ENCODE measurements around the gene FXYD6. TPM values are rescaled to one million over a fixed set of nuclear protein-coding genes. Genes with fewer than 3 reads are reported as not detected.
"Not testable (repeated sequence)": the region's sequence is repeated elsewhere in the genome, so short reads cannot be mapped to it uniquely, and the experiment has no call there.

FXYD6 gene, protein sequence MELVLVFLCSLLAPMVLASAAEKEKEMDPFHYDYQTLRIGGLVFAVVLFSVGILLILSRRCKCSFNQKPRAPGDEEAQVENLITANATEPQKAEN
- total RNA-seq (10 to 100 TPM; 24.6 to 51.2 (median 35.0) TPM), polyA plus RNA-seq (10 to 100 TPM; 51.2 to 54.0 TPM)
- long read RNA-seq, donor 1, transcript FXYD6-204 (8 exons, 2,171 nt): major isoform, 29 of 44 reads
- long read RNA-seq, donor 1, partial matches to known transcripts: 11 of 44 reads
- long read RNA-seq, donor 1, other reads (novel, unspliced or antisense): 2 of 44 reads
- long read RNA-seq, donor 2, transcript FXYD6-204 (8 exons, 2,171 nt): major isoform, 82 of 118 reads
- long read RNA-seq, donor 2, partial matches to known transcripts: 15 of 118 reads
- long read RNA-seq, donor 2, other reads (novel, unspliced or antisense): 19 of 118 reads
- long read RNA-seq, donor 3, transcript FXYD6-204 (8 exons, 2,171 nt): major isoform, 10 of 29 reads
- long read RNA-seq, donor 3, partial matches to known transcripts: 3 of 29 reads
- long read RNA-seq, donor 3, other reads (novel, unspliced or antisense): 14 of 29 reads

- WGBS, 4 donors: 1% methylated on average over 41 to 63 of the region's 63 CpGs
- ATAC-seq (peak; percentile 48 to 79 (median 72)), DNase-seq (peak; percentile 72 to 80 (median 79))
- intact Hi-C loops (cut with DNase I): loop anchor here in 2 of 10 donors (2.0 to 5.0 kb wide), 2 partner anchors 16 to 34 kb away; no protein-coding TSS in a partner anchor
- TF ChIP-seq, protein P1, sequence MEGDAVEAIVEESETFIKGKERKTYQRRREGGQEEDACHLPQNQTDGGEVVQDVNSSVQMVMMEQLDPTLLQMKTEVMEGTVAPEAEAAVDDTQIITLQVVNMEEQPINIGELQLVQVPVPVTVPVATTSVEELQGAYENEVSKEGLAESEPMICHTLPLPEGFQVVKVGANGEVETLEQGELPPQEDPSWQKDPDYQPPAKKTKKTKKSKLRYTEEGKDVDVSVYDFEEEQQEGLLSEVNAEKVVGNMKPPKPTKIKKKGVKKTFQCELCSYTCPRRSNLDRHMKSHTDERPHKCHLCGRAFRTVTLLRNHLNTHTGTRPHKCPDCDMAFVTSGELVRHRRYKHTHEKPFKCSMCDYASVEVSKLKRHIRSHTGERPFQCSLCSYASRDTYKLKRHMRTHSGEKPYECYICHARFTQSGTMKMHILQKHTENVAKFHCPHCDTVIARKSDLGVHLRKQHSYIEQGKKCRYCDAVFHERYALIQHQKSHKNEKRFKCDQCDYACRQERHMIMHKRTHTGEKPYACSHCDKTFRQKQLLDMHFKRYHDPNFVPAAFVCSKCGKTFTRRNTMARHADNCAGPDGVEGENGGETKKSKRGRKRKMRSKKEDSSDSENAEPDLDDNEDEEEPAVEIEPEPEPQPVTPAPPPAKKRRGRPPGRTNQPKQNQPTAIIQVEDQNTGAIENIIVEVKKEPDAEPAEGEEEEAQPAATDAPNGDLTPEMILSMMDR (IDR thresholded peaks at IDR 0.05): no peak
- no peak for TF ChIP-seq POLR2A (IDR thresholded peaks at IDR 0.05)
- Histone ChIP-seq H3K27ac (peak within 1 kb of the TSS; percentile 49 to 96 (median 90)), H3K9me3 (no peaks in the 10 kb centered on the region), H3K27me3 (peaks cover 0 to 23% (median 0%) of the 10 kb centered on the region in 9 donors), H3K4me3 (peak within 1 kb of the TSS; percentile 36 to 96 (median 77)), H3K36me3 (no peaks in the 10 kb centered on the region), H3K4me1 (peaks cover 0 to 61% (median 43%) of the 10 kb centered on the region in 12 donors)
Measured at GRCh38 chr11:117876341-117877119, at the start of gene FXYD6. Gene FXYD6, minus strand, starts transcription at chr11:117876658. Its CDS starts 33,882 bp downstream, at chr11:117842776.

DNA sequence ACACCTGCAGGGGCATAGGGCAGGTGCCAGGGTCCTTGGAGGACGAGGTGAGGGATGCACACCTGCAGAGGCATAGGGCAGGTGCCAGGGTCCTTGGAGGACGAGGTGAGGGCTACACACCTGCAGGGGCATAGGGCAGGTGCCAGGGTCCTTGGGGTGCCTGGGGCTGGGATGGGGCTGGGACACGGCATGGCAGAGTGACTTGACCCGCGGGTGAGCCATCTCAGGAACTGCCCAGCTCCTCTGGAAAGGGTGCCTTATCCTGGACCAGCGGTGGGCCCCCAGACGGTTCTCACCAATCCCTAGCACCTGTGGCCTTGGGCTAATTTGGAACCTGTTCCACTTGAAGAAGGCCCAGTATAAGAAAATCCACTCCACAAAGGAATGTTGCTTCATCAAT is 49.7 kb upstream of the FXYD6 start:
- intact Hi-C loops (cut with DNase I); H3K27me3 ChIP-seq; DNase-seq; ATAC-seq; H3K9me3 ChIP-seq; H3K36me3 ChIP-seq; H3K27ac ChIP-seq; H3K4me3 ChIP-seq: not testable (repeated sequence)
- H3K4me1 ChIP-seq: peaks cover 0 to 30% (median 0%) of the 10 kb centered on the region in 12 donors
- 89 to 100% (median 94%) methylated on average over 5 to 7 of the region's 7 CpGs for WGBS, 4 donors

- DNase-seq (peak in 1 of 5 donors; percentile 58), ATAC-seq (peak; percentile 67 to 79 (median 74))
- Histone ChIP-seq H3K27ac (no peak overlapping the region), H3K27me3 (no peaks in the 10 kb centered on the region), H3K4me1 (peaks cover 0 to 21% (median 0%) of the 10 kb centered on the region in 12 donors), H3K9me3 (no peaks in the 10 kb centered on the region), H3K36me3 (no peaks in the 10 kb centered on the region), H3K4me3 (no peak overlapping the region)
- intact Hi-C loops (cut with DNase I): no loop called here
- WGBS, 4 donors: 69 to 83% (median 76%) methylated on average over 11 of the region's 11 CpGs
- no peak for TF ChIP-seq POLR2A (IDR thresholded peaks at IDR 0.05)
- TF ChIP-seq, protein P1 (IDR thresholded peaks at IDR 0.05): no peak
Measured at GRCh38 chr11:117925198-117925925, 48.9 kb upstream of the FXYD6 start.

GRCh38 chr11:117924631-117925170 is 48.2 kb upstream of the FXYD6 start:
- TF ChIP-seq, protein P1 (IDR thresholded peaks at IDR 0.05): no peak
- TF ChIP-seq POLR2A (IDR thresholded peaks at IDR 0.05): no peak
- intact Hi-C loops (cut with DNase I): no loop called here
- no peaks in the 10 kb centered on the region for H3K36me3 ChIP-seq
- H3K27ac ChIP-seq: no peak overlapping the region
- 81 to 99% (median 94%) methylated on average over 8 to 11 of the region's 11 CpGs for WGBS, 4 donors
- ATAC-seq: no peak
- no peak for DNase-seq
- H3K27me3 ChIP-seq: no peaks in the 10 kb centered on the region
- H3K4me1 ChIP-seq: peaks cover 0 to 15% (median 0%) of the 10 kb centered on the region in 12 donors
- no peak overlapping the region for H3K4me3 ChIP-seq
- no peaks in the 10 kb centered on the region for H3K9me3 ChIP-seq
